GM18505 (cell line): Measurements from ENCODE around the gene TSPAN32.
"Not testable (repeated sequence)": the region's sequence is repeated elsewhere in the genome, so short reads cannot be mapped to it uniquely, and the experiment has no call there.

ENCODE experiments used
- ATAC-seq: cut with Tn5 transposase; IDR thresholded peaks from one replicate; pipeline ENCODE4 v1.9.1; 2021; ENCODE audit not compliant: unreplicated experiment
- POLR2A ChIP-seq: IDR thresholded peaks from 4 replicates; pipeline ENCODE4 v1.6.1; 2011; ENCODE audit warnings: borderline replicate concordance; ENCODE audit not compliant: insufficient read depth, insufficient read length; ENCODE audit errors: extremely low read depth

Gene TSPAN32

DNA sequence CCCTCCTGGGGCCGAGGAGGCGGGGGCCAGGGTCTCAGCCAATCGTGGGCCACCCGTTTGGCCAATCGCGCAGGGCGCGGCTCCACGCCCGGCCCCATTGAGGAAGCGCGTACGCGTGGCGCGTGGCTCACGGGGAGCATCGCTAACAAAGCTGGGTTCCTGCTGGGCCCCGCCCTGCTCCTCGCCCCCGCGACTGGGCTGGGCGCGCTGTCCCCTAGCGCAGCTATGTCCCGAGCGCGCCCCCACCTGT, 30.8 kb upstream of the TSPAN32 start:
- no peak for ATAC-seq
- TF ChIP-seq POLR2A: no peak

DNA sequence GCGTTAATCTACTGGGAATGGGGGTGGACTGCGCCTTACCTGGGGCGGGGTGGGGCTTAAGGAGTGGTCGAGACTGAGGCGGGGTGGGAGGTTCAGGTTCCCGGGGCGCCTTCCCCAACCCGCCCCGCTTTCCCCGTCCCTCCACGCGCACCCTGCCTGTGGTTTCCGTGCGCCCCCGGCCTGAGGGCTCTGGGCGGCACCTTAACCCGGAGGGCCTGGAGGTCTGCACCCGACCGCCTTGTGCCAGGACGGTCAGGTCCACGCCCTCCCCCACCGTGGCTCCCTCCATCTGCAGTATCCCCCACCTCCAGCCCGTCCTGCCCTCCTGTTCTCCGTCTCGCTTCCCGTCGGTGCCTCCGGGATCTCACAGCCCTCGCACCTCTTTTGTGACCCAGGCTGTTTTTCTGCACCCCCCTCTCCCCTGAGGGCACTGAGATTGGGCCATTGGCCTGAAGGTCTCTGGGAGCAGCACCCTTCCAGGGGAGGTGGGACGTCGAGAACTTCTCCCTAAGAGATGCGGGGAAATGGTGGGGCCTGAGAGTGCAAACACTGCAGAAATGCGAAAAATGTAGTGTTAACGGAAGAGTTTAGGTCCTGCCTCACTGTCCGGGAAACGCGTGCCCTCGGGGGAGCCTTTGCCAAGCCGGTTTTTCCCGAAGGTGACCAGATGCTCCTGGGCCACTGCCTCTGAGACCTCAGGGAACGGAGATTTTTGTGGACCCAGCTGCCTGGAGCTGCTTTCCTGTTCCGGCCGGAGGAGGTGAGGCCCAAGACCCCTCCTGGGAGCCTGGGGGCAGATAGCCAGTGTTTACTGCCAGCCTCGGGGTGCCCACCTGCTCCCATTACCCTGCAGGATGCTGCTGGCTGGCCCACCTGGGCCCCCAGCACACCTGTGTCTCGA, 30.2 kb upstream of the TSPAN32 start:
- no peak for ATAC-seq
- TF ChIP-seq POLR2A: no peak

DNA sequence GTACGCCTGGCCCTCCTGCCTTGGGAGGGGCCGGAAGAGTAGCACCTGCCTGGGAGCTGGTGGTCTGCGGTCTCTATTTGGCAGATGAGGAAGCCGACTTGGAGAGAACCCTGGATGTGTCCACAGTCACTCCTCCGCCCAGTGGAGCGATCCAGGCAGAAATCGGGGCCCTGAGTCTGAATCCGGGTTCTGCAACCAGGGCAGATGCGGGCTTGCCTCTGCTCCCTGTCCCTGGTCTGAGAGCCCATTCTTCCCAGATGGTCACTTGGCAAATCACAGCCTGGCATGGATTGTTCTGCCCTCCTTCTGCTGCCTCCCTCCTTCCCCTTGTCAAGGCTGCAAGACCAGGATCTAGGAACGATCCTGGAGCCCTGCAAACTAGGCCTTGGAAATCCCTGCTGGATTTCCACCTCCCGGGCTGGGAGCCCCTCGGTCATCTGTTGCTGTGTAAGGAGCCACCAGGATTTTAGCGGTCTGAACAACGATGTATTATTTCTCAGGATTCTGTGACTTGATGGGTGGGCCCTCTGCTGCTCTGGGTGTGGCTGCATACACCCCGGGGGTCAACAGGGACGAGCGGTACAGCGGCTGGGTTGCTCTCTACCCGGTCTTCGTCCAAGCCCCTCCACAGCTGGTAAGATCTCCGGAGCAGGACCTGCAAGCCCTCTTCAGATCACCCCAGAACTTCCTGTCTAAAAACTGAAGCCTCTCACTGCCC, 29.4 kb upstream of the TSPAN32 start:
- no peak for ATAC-seq
- TF ChIP-seq POLR2A: no peak

DNA sequence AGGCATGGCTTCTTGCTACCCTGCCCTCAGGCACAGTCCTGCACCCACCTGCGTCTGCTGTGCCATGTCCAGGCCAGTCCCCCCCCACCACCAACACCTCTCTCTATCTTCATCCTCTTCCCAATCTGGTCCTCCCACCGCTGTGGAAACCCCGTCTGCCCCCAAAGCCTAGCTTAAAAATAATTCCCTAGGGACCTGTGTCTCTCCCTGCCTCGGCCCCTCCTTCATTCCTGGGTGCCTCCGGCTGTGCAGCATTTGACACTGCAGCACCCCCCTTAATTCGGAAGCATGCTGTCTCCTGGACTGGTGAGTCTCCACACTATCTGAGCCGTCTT, 28.9 kb upstream of the TSPAN32 start:
- TF ChIP-seq POLR2A: no peak
- no peak for ATAC-seq

DNA sequence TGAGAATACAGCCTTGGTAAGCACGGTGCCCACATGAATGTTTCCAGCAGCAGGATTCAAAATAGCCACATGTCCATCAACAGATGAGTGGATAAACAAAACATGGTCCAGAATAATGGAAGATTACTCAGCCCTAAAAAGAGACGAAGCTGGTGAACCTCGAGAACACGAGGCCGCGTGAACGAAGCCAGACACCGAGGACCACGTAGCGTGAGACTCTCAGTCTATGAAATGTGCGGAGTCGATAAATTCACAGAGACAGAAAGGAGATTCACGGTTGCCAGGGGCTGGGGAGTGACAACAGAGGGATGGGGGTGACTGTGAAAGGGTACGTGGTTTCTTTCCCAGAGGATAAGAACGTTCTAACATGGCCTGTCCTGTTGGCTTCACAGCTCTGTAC, 28.5 kb upstream of the TSPAN32 start:
- no peak for TF ChIP-seq POLR2A
- no peak for ATAC-seq

DNA sequence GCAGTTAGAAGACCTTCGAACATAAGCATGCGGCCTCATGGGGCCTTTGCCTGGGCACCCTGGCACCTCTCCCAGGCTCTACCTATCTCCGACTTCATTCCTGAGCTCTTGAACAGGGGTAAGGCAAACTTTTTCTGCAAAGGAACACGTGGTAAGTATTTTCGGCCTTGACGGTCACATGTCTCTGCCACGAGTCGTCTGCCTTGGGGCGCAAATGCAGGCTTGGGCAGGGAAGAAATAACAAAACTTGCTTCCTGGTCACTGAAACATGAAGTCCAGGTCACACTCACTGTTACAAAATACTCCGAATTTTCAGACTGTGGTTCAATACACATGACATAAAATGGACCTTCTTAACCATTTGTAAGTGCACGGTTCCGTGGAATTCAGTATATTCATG, 28.0 kb upstream of the TSPAN32 start:
- ATAC-seq: no peak
- TF ChIP-seq POLR2A: no peak

DNA sequence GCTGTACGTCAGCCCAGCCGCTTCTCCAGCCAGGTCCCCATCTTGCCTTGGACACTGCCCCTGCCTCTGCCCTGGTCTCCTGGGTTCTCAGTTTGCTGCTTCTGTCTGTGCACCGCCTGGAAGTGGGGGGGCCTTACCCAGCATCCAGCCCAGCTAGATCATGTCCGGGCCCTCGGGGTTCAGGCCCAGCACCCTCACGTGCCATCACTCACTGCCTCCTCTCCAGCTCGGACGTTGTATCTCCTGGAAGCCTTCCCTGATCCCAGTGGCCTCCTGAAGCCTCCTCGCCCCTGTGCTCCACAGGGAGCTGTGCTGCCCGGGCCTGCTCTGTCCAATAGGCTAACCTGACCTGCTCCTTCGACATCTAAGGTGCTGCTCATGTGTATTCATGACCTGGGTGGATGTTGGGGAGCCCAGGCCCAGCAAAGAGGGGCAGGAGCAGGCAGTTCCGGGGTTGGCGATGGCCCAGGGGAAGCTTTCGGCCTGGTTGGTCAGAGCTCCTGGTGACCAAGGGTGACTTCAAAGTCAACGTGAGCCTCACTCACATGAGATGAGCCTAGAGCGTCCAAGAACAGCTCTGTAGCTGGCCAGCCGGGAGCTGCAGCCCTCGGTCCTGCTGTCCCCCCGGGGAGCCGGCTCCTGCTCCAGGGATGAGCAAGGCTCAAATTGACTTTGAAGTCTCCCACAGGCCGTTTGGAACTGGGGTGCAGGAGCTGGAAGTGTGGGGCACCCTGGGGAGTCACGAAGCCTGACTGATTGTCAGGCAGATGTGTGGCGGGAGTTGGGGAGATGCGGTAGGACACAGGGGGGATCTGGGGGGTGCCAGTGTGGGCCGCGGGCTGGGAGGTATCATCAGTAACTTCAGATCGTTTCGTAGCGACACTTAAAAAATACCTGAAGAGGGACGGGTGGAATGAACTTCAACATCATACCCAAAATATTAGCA, 26.2 kb upstream of the TSPAN32 start:
- TF ChIP-seq POLR2A: no peak
- no peak for ATAC-seq

DNA sequence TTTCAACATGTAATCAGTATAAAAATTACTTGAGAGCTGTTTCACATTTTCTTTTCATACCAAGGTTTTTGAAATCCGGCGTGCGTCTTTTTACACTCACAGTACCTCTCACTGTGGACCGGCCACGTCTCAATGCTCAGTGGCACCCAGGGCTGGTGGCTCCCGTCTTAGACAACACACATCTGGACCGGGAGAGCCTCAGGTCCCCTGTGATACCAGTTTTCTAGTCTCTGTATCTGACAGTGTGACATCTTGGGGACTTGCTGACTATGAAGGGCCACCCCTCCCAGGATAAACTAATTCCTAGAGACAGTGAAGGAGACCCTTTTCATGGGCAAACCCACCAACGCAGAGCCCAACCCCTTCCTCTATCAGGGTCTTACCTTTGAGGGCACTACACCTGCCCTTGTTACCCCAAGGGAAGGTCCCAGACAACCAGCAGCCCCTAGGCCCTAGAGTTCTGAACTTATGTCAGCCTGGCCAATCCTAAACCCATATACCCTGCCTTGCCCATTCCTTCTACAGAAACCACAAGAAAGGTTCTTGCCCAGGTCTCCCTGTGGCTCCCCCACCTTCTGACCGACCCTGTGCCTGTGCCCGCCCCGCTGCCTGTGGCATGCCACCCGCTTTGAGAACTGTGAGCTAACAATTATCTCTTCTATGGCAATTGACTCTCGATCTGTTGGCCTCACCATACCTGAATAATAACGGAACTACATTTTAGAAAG, 25.4 kb upstream of the TSPAN32 start:
- no peak for ATAC-seq
- TF ChIP-seq POLR2A: no peak

DNA sequence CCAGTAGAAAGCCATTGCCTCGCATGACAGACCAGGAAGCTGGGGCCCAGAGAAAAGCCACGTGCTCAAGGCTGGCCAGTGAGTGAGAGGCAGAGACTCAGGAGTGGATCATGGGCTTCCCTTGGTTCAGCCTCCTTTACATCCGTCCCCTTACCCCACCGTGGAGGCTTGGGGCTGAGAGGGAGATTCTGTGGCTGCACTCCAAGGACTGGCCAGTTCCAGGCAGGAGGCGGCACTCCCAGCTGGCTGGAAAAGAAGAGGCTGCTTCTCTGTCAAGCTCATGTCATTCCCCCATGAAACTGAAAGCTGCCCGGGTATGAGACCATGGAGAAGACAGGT, 24.8 kb upstream of the TSPAN32 start:
- no peak for TF ChIP-seq POLR2A
- ATAC-seq: no peak

DNA sequence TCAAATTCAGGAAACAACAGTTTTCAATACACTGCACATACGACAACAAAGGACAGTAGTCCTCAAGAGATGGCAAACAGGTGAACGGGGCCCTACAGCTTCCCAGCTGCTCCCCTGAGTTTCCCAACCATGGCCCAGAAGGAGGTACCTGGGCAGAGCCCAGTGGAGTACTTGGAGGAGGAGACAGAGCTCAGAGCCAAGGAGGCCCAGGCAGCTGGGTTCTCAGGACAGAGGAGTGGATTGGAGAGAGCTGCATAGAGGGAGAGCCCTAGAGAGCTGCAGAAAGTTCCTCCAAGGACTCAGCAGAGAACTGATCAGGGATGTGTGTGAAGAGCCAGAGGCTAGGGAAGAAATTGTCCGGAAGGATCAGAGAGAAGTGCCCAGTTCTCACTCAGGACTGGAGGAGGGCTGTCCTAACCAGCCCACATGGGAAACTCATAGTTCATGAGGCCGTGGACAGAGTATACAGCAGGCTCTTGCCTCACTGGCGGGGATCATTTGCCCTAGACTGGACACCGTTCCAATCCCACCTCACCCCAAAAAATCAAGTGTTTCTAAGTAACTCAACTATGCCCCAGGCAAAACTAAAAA, 23.8 kb upstream of the TSPAN32 start:
- no peak for ATAC-seq
- no peak for TF ChIP-seq POLR2A

DNA sequence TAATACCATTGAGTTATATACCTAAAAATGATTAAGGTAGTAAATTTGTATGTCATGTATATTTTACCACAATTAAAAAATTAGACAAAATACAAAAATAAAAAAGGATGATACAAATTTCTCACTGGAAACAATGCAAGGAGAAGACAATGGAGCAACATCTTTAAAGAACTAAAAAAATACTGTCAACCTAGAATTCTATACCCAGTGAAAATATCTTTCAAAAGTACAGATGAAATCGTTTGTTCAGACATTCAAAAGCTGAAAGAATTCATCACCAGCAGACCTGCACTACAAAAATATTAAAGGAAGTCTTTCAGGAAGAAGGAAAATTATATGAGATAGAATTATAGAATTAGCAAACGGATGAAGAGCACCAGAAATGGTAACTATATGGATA, 21.6 kb upstream of the TSPAN32 start:
- TF ChIP-seq POLR2A: no peak
- ATAC-seq: no peak

DNA sequence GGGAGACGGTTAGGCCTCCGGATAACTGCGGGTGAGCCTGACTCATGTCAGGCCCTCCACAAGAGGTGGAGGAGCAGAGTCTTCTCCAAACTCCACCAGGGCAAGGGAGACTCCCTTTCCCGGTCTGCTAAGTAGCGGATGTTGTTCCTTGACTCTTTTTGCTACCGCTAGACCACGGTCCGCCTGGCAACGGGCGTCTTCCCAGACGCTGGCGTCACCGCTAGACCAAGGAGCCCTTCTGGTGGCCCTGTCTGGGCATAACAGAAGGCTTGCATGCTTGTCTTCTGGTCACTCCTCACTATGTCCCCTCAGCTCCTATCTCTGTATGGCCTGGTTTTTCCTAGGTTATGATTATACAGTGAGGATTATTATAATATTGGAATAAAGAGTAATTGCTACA, 15.5 kb upstream of the TSPAN32 start:
- ATAC-seq: not testable (repeated sequence)

DNA sequence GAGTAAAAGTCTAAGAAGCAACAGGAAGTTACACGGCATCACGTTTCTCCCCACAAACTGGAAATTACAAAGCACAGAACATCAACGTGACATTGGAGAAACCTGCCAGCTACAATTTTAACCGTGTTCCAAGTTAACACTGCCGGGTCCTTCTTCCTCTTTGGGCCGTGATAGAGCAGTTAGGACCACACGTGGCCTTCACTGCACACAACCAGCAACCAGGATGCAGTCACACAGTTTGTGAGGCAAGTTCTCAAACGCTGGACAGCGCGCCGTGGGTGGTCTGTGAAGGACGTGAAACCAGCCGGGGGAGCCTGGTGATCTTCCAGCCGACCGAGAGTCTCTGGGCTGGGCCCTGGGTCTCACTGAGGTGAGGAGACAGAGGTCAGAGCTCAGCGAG, 14.7 kb upstream of the TSPAN32 start:
- TF ChIP-seq POLR2A: no peak

More for the DNA sequence above, 14.7 kb upstream of the TSPAN32 start:
- ATAC-seq: no peak
